Measurements from ENCODE around the gene PFKM.

PFKM gene

DNA sequence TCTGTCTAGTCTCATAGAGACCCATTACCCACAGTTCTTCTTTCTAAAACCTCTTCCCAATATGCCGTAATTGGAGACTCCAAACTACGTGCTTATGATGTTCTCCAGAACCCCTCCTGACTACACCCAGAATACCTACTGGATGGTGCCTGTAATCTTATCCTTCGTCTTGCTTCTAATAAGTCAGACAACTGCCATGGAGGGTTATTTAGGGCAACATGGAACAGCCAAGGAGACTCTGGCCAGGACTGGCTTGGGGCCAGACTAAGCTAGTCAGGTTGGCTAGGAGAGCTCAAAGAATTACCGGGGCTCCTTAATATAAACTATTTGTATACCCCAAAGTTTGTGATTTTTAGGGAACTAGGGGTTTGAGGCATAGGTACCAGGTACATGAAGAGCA lies 6.8 kb downstream of the PFKM start:
- no peaks in the 10 kb centered on the region for H3K27me3 ChIP-seq
- peaks cover 9% of the 10 kb centered on the region for H3K4me1 ChIP-seq
- H3K4me3 ChIP-seq = no peak overlapping the region
- peaks cover 19% of the 10 kb centered on the region; the same call in 1 of the 2 replicates for H4K20me1 ChIP-seq
- no peak overlapping the region for H3K4me2 ChIP-seq
- peaks cover 94% of the 10 kb centered on the region for H3K36me3 ChIP-seq
- no peak overlapping the region for H3K27ac ChIP-seq
- TF ChIP-seq Cebpa-rat (IDR thresholded peaks at IDR 0.05) = no peak
- no peak overlapping the region for H3K9ac ChIP-seq
- no peaks in the 10 kb centered on the region for H3K9me3 ChIP-seq

DNA sequence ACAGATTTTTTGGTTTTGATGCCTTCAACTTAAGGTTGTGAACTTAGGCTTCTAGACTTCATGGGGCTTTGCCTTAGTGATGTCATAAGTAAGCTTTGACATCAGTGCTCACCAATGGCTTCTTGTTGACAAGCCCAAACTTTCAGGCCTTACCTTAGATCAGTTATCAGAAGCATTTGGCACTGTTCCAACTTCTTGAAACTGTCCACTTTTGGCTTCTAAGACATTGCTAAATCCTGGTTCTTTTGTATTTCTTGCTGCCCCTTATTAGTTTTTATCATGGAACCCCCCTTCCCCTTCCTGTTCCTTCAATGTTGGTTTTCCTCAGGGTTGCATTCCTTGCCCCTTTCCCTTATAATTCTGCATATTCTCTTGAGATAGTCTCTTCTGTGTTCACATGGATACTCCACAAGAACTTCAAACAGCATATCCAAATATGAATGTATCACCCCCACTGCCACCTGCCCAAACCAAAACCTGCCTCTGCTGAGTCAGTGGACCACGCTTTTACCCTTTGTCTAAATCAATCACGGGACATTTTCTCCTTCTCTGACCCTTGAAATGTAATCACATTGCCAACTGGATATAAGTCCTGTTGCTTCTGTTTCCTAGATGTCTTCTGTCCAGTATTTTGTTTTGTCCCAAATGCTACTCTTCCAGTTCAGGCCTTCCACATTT lies 7.9 kb downstream of the PFKM start:
- peaks cover 100% of the 10 kb centered on the region for H3K36me3 ChIP-seq
- no peak overlapping the region for H3K27ac ChIP-seq
- H4K20me1 ChIP-seq = peaks cover 19% of the 10 kb centered on the region; the same call in 1 of the 2 replicates
- no peak overlapping the region for H3K4me2 ChIP-seq
- H3K9ac ChIP-seq = no peak overlapping the region
- H3K4me1 ChIP-seq = no peaks in the 10 kb centered on the region
- no peak for TF ChIP-seq Cebpa-rat (IDR thresholded peaks at IDR 0.05)
- H3K9me3 ChIP-seq = no peaks in the 10 kb centered on the region
- H3K27me3 ChIP-seq = no peaks in the 10 kb centered on the region
- H3K4me3 ChIP-seq = no peak overlapping the region

GRCh38 chr12:48128800-48129199 lies 9.6 kb downstream of the PFKM start:
- Histone ChIP-seq H3K36me3 (peaks cover 100% of the 10 kb centered on the region), H3K4me1 (no peaks in the 10 kb centered on the region)
- no peak for TF ChIP-seq Cebpa-rat (IDR thresholded peaks at IDR 0.05)

DNA sequence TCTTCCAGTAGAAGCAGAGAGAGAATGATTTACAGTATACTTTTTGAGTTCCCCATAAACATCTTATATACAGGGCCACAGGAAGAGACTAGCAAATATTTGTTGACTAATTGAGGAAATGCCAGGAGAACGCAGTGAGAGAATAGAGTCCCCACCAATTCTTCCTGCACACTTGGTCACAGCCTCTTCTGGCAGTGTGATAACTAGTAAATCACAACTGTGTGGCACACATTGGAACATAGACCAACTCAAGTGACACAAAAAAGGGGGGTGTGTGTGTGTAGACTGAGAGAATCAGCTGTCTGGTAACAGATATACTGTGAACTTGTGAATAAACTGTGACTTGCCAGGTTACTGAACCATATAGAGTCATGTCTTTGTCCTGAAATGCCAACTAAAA lies 10.2 kb downstream of the PFKM start:
- no peak overlapping the region for H3K27ac ChIP-seq
- no peaks in the 10 kb centered on the region for H3K4me1 ChIP-seq
- no peaks in the 10 kb centered on the region for H3K9me3 ChIP-seq
- H3K27me3 ChIP-seq = no peaks in the 10 kb centered on the region
- peaks cover 19% of the 10 kb centered on the region; the same call in 1 of the 2 replicates for H4K20me1 ChIP-seq
- H3K4me2 ChIP-seq = no peak overlapping the region
- no peak overlapping the region for H3K9ac ChIP-seq
- H3K36me3 ChIP-seq = peaks cover 100% of the 10 kb centered on the region
- no peak for TF ChIP-seq Cebpa-rat (IDR thresholded peaks at IDR 0.05)
- no peak overlapping the region for H3K4me3 ChIP-seq

More at GRCh38 chr12:48128800-48129199, 9.6 kb downstream of the PFKM start:
- Histone ChIP-seq H3K9ac (no peak overlapping the region), H3K27ac (no peak overlapping the region), H3K9me3 (no peaks in the 10 kb centered on the region), H3K4me2 (no peak overlapping the region), H3K4me3 (no peak overlapping the region), H3K27me3 (no peaks in the 10 kb centered on the region), H4K20me1 (peaks cover 19% of the 10 kb centered on the region; the same call in 1 of the 2 replicates)

GRCh38 chr12:48131517-48131916 lies 12.4 kb downstream of the PFKM start:
- H3K9me3 ChIP-seq = no peaks in the 10 kb centered on the region
- TF ChIP-seq Cebpa-rat (IDR thresholded peaks at IDR 0.05) = no peak
- no peak overlapping the region for H3K9ac ChIP-seq
- no peaks in the 10 kb centered on the region for H3K4me1 ChIP-seq
- peaks cover 11% of the 10 kb centered on the region; the same call in 1 of the 2 replicates for H4K20me1 ChIP-seq
- H3K27ac ChIP-seq = no peak overlapping the region
- no peak overlapping the region for H3K4me3 ChIP-seq
- H3K4me2 ChIP-seq = no peak overlapping the region
- no peaks in the 10 kb centered on the region for H3K27me3 ChIP-seq
- H3K36me3 ChIP-seq = peaks cover 100% of the 10 kb centered on the region

- no peaks in the 10 kb centered on the region for H3K4me1 ChIP-seq
- no peaks in the 10 kb centered on the region for H3K9me3 ChIP-seq
- no peak overlapping the region for H3K9ac ChIP-seq
- H3K27ac ChIP-seq = no peak overlapping the region
- peaks cover 100% of the 10 kb centered on the region for H3K36me3 ChIP-seq
- no peaks in the 10 kb centered on the region for H3K27me3 ChIP-seq
- H3K4me2 ChIP-seq = no peak overlapping the region
- no peak for TF ChIP-seq Cebpa-rat (IDR thresholded peaks at IDR 0.05)
- no peaks in the 10 kb centered on the region for H4K20me1 ChIP-seq
- no peak overlapping the region for H3K4me3 ChIP-seq
Observed at GRCh38 chr12:48132826-48133225, 13.7 kb downstream of the PFKM start.

DNA sequence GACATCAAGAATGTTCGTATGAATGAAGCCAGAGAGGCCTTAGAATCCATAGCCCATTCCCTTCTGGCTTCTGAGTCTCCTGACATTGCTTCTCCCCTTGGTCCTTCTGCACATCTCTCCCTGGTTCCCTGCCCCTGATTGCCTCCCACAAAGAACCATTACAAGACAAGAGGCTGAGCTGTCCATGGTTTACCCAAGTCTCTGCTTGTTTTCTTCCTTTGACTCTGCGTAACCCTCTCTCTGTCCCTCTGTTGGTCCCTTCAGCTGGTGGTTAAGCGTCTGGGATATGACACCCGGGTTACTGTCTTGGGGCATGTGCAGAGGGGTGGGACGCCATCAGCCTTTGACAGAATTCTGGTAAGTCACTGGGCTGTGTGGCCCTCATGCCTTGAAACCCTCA lies 15.9 kb downstream of the PFKM start:
- Histone ChIP-seq H3K36me3 (peaks cover 100% of the 10 kb centered on the region), H4K20me1 (no peaks in the 10 kb centered on the region), H3K9ac (no peak overlapping the region), H3K27me3 (no peaks in the 10 kb centered on the region), H3K4me1 (no peaks in the 10 kb centered on the region), H3K9me3 (no peaks in the 10 kb centered on the region), H3K27ac (no peak overlapping the region), H3K4me2 (no peak overlapping the region), H3K4me3 (no peak overlapping the region)
- no peak for TF ChIP-seq Cebpa-rat (IDR thresholded peaks at IDR 0.05)

DNA sequence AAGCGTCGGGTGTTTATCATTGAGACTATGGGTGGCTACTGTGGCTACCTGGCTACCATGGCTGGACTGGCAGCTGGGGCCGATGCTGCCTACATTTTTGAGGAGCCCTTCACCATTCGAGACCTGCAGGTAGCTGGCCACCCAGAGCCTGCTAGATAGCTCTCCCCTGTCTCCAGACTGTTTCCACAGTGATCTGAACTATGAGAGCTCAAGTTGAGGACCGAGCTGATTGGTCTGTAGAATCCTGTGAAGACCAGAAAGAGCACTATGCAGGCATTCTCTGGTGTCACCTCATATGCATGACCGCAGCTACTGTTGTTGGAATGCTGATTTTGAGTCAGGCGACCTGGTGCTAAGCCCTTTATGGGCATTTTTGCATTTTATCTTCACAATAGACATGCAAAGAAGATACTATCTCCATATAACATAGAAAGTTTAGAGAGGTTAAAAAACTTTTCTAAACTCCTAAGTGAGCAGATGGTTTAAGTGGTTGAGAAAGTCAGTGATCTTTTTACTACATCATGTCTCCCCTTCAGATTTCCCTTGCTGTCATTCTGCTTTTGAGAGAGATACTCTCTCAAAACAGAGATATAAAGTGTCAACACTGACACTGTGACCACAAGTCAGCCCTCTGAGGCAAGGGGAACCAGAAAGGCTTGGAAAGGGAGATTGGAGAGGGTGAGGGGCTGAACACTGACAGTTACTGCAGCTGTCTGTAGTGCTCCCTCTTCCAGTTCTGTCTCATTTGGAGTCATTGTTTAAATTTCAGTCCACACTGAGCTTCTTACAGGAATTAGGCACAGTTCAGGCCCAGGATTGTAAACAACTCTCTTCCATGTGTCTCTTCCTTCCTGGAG lies 23.9 kb downstream of the PFKM start:
- no peaks in the 10 kb centered on the region for H3K4me1 ChIP-seq
- peaks cover 100% of the 10 kb centered on the region for H3K36me3 ChIP-seq
- TF ChIP-seq Cebpa-rat (IDR thresholded peaks at IDR 0.05) = no peak
- H3K4me2 ChIP-seq = no peak overlapping the region
- H4K20me1 ChIP-seq = 0 out of 2 replicates have a peak, but pooled peaks cover 3% of the 10 kb centered on the region
- no peak overlapping the region for H3K27ac ChIP-seq
- H3K9me3 ChIP-seq = no peaks in the 10 kb centered on the region
- H3K4me3 ChIP-seq = no peak overlapping the region
- no peak overlapping the region for H3K9ac ChIP-seq
- no peaks in the 10 kb centered on the region for H3K27me3 ChIP-seq

DNA sequence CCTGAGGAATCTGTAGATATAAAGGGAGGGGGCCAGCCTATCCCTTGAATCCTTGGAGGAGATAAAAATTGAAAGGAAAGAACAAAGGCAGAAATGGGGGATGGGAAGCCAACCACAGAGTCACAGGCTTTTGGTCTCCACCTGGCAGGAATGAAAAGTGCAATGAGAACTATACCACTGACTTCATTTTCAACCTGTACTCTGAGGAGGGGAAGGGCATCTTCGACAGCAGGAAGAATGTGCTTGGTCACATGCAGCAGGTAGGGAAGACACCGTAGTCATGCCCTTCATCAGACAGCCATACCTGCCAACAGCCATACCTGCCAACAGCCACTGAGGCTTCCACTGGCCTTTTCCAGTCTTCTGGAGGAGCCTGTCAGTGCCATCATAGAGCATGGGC lies 24.7 kb downstream of the PFKM start:
- H3K4me2 ChIP-seq = no peak overlapping the region
- no peaks in the 10 kb centered on the region for H3K4me1 ChIP-seq
- no peak overlapping the region for H3K4me3 ChIP-seq
- no peaks in the 10 kb centered on the region for H3K9me3 ChIP-seq
- no peak overlapping the region for H3K27ac ChIP-seq
- H4K20me1 ChIP-seq = 0 out of 2 replicates have a peak, but pooled peaks cover 12% of the 10 kb centered on the region
- TF ChIP-seq Cebpa-rat (IDR thresholded peaks at IDR 0.05) = no peak
- H3K36me3 ChIP-seq = peaks cover 100% of the 10 kb centered on the region
- no peaks in the 10 kb centered on the region for H3K27me3 ChIP-seq
- H3K9ac ChIP-seq = no peak overlapping the region

DNA sequence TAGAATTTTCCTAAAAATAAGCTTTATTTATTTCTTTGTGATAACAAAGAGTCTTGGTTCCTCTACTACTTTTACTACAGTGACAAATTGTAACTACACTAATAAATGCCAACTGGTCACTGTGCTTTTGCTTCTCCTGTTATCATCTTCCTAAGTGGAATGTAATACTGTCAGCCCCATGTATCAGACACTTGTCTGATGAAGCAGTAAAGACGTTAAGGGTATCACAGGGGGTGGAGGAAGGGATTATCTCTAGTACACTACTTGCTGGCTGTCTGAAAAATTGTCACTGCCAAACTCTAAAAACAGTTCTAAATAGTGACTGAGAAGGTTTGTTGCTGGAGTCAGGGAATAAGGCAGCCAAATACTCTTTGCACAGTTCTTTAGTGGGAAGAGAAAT lies 26.8 kb downstream of the PFKM start:
- Histone ChIP-seq H3K9me3 (no peaks in the 10 kb centered on the region), H3K9ac (no peak overlapping the region), H3K27ac (no peak overlapping the region), H3K4me3 (no peak overlapping the region), H4K20me1 (0 out of 2 replicates have a peak, but pooled peaks cover 29% of the 10 kb centered on the region), H3K4me2 (no peak overlapping the region), H3K27me3 (no peaks in the 10 kb centered on the region), H3K4me1 (no peaks in the 10 kb centered on the region), H3K36me3 (peaks cover 100% of the 10 kb centered on the region)
- TF ChIP-seq Cebpa-rat (IDR thresholded peaks at IDR 0.05) = no peak

Data from BLaER1 (cell line).